ENCODE measurements around the gene RCOR1. TPM values are rescaled to one million over a fixed set of nuclear protein-coding genes. Genes with fewer than 3 reads are reported as not detected.
A peak's percentile ranks its signal among the peaks of the same experiment; 100 is the strongest.

RCOR1 gene
- total RNA-seq, 1 donor from 2014 or later, result 23.9 TPM

DNA sequence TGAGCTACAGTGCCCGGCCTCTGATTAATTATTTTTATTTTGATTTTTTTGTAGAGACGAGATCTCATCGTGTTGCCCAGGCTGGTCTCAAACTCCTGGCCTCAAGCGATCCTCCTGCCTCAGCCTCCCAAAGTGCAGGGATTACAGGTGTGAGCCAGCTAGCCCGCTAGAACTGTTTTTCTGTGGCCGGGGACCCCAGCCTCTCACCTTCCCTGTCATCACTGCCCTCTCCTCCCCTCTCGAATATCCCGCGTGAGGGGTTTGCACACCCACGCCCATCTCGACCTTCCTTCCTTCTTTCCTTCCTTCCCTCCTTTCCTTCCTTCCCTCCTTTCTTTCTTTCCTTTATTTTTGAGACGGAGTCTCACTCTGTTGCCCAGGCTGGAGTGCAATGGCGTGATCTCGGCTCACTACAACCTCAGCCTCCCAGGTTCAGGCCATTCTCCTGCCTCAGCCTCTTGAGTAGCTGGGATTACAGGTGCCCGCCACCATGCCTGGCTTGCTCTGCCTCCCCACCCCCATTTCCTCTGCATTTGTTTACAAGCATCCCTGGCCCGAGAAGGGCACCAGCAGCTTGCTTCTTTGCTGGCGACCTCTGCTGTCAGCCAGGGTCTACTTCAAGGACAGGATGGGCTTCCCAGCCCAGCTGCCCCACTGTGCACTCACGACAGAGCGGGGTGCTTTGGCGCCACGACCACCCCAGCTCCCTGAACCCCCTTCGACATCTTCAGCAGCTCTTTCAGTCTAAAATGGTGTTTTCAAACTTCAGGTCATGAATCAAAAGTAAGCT lies 180.5 kb downstream of the RCOR1 start:
- no peaks in the 10 kb centered on the region for H3K27me3 Mint-ChIP-seq (ENCODE audit: insufficient read depth)
- no peak overlapping the region for H3K27ac Mint-ChIP-seq
- H3K4me1 Mint-ChIP-seq (ENCODE audit: low read depth), result peaks cover 35% of the 10 kb centered on the region
- intact Hi-C loops (cut with micrococcal nuclease), result loop anchor here (1.0 to 10.0 kb wide), 2 partner anchors 79 to 248 kb away; no protein-coding TSS in a partner anchor
- H3K4me3 Mint-ChIP-seq, result no peak overlapping the region
- no peaks in the 10 kb centered on the region for H3K36me3 Mint-ChIP-seq (ENCODE audit: low read depth)
- DNase-seq (ENCODE audit: low spot score), result no peak
- no peaks in the 10 kb centered on the region for H3K9me3 Mint-ChIP-seq

DNA sequence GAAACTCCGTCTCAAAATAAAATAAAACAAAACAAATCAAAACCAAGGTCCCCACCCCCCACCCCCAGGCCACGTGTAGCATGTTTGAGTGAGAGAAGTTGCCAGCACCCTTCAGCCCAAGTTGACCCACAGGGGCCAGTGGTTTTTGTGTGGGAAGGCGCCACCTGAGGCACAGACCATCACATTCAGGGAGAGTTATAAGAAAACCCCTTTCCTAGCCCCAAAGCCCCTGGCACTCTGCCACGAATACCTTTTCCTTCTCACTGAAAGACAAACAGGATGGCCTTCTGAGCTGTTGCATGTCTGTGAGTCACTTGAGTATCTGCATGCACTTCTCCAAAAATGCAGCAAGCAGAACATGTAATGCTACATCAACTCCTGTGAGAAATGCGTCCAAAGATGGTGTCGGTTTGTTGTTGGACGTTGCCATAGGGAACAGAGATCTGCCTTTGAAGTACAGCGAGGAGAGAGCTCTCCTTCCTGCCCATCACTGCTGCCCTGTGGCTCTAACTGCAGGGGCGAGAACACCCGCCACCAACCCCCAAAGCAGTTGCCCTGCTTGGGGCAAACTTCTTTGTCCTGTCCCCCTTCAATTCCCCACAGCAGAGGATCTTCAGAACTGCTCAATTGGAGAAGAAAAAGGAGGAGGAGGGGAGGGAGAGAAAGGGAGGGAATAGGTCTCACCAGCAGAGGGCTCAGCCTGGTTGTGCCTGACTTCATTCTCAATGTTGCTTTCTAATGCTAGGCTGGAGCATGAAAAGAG lies 182.1 kb downstream of the RCOR1 start:
- intact Hi-C loops (cut with micrococcal nuclease), result loop anchor here (1.0 to 10.0 kb wide), 4 partner anchors 33 to 250 kb away; no protein-coding TSS in a partner anchor
- H3K27ac Mint-ChIP-seq, result peak overlapping the region; percentile 90
- H3K27me3 Mint-ChIP-seq (ENCODE audit: insufficient read depth), result no peaks in the 10 kb centered on the region
- peaks cover 40% of the 10 kb centered on the region for H3K4me1 Mint-ChIP-seq (ENCODE audit: low read depth)
- peak overlapping the region; percentile 24 for H3K4me3 Mint-ChIP-seq
- H3K36me3 Mint-ChIP-seq (ENCODE audit: low read depth), result peaks cover 12% of the 10 kb centered on the region
- H3K9me3 Mint-ChIP-seq, result no peaks in the 10 kb centered on the region
- DNase-seq (ENCODE audit: low spot score), result peak; percentile 57

DNA sequence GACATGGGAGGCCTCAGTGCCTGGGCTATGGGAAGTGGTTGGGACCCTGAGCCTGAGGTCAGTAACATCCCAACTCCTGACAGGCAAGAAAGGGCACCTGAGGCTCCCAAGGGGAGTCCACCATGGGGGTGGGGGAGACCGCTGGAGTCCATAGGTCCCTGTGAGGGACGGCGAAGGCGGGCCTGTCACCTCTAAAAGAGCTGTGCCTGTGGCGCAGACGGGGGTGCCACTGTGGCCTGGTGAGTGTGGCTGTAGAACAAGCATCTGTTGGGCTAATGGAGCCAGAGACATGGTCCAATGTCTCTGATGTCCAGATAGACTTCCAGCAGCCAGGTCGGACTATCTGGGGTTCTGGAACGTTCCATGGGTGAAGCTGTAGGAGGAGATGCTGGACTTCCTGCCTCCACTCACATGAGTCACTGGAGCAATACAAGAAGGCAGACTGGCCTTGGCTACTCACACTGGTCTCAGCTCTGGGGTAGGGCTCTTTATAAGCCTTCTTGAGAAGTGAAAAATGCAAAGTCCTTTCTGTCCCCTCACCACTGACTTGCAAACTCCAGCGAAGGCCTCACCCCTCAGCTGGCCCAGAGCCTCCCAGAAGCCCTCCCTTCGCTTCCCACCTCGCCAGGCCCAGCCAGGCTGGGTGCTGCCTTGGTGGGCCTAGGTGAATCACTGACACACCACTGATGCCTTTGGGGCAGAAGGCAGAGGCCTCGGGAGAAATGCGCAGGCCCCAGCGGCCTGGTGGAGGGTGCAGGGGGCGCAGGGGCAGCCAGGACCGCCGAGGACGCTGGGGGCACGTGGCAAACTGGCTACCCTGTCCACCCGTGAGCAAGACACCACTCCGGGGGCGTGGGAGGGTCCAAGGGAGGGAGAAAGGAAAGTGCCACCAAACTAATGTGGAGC lies 183.7 kb downstream of the RCOR1 start:
- peaks cover 55% of the 10 kb centered on the region for H3K4me1 Mint-ChIP-seq (ENCODE audit: low read depth)
- intact Hi-C loops (cut with micrococcal nuclease), result loop anchor here (1.0 to 10.0 kb wide), 4 partner anchors 31 to 251 kb away; no protein-coding TSS in a partner anchor
- H3K4me3 Mint-ChIP-seq, result peak overlapping the region; percentile 69
- peak overlapping the region; percentile 91 for H3K27ac Mint-ChIP-seq
- peaks cover 24% of the 10 kb centered on the region for H3K36me3 Mint-ChIP-seq (ENCODE audit: low read depth)
- H3K9me3 Mint-ChIP-seq, result no peaks in the 10 kb centered on the region
- DNase-seq (ENCODE audit: low spot score), result no peak
- H3K27me3 Mint-ChIP-seq (ENCODE audit: insufficient read depth), result no peaks in the 10 kb centered on the region

DNA sequence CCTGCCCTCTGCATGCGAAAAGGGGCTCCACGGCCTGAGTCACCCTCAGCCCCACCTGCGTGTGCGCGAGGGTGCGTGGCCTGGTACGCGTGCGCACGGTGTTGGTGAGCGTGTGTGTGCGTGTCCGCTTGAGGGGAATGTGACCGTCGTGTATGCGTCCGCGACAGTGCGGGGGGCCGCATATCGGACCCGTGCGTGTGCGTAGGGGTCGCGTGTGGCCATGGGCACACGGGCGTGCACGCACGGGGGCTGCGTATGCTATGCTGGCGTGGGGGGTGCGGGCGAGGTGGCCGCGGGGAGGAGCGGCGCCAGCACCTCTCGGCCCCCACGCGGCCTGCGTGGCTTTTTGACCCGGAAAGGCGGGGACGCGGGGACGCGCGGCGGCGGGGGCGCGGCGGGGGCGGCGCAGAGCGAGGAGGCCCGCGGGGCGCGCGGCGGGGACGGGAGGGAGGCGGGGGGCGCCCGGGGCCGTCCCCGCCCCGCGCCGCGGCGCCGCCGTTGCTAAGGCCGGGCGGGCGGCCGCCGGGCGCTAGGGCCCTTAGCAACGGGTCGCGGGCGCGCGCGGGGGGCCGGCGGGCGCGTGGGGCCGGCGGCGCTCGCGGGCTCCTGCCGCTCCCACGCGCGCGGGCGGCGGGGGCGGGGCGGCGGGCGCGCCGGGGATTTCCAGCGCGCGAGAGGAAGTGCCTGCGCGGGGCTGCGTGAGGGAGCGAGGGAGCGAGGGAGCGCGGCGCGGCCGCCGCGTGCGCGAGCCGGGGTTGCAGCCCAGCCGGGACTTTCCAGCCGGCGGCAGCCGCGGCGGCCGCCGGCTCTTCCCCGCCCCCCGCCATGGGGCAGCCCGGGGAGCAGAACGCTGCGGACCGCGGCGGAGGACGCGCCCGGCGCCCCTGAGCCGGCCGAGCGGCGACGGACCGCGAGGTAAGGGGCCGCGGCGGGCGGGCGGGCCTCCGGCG lies 184.6 kb downstream of the RCOR1 start, which contains the start of gene TRAF3:
TSS of gene TRAF3 (plus strand) at position 689 of the 950 bp plus-strand sequence. CDS start 92,753 bp downstream, outside the sequence.
- Mint-ChIP-seq H3K4me1 (ENCODE audit: low read depth) (peaks cover 58% of the 10 kb centered on the region), H3K9me3 (no peaks in the 10 kb centered on the region), H3K4me3 (peak within 1 kb of the TSS; percentile 91), H3K27me3 (ENCODE audit: insufficient read depth) (no peaks in the 10 kb centered on the region), H3K36me3 (ENCODE audit: low read depth) (peaks cover 27% of the 10 kb centered on the region), H3K27ac (peak within 1 kb of the TSS; percentile 91)
- intact Hi-C loops (cut with micrococcal nuclease), result loop anchor here (10.0 kb wide), 1 partner anchor 252 kb away; no protein-coding TSS in a partner anchor
- peak; percentile 86 for DNase-seq (ENCODE audit: low spot score)

DNA sequence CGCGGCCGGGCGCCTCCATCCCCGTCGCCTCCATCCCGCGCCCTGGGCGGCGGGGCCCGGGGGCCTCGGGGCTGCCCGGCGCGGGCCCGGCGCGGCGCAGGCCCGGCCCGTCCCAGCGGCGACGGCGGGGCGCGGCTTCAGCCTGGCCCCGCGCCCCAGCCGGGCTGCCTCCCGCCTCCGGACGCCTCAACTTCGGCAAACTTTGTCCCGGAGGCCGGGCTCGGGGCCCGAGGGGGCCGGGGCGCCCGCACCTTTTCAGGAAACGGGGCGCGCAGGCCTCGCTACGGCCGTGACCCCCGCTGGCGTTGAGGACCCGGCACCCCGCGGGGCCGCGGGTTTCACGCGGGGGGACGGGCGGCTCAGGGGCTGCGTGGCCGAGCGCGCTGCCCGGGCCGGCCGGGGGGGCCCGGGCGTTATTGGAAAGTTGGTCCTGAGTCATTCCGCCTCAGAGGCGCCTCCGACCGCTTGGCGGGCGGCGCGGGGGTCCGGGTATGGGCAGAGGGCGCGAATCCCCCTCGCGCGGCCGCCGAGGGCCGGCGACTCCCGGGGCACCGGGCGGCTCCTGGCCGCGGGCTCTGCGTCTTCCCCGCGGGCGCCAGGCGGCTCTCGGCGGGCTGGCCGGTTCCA lies 185.4 kb downstream of the RCOR1 start:
- peaks cover 27% of the 10 kb centered on the region for H3K36me3 Mint-ChIP-seq (ENCODE audit: low read depth)

DNA sequence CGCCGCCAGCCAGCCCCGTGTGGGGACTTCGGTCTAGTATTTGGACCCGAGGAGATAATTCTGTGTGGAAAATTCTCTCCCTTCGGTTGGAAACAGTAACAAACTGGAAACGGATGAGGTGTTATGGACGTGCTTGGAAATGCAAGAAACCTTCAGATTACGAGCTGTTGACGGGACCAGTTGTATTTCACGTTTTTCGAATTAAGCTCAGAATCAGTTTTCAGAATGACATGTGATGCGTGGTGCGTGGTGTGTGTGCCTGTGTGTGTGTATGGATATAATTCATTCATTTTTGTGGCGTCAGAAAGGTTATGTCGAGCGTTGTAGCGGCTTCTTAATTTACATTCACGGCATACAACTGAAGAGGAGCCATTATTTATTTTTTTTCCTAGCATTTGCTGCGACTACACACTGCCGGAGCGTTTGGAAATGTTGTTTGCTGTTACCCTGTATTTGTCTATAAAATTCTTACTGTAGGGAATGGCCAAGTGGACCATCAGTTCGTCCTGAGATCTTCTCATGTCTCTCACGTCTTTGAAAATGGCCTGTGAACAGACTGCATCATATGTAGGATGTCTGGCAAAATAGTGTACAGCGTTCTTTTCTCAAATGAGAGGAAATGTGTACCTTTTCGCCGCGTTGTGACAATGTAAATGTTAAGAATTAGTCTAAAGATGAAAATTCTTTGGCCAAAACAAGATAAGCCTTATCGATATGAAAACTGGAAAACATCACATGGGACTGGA lies 186.1 kb downstream of the RCOR1 start:
- Mint-ChIP-seq H3K36me3 (ENCODE audit: low read depth) (peaks cover 27% of the 10 kb centered on the region), H3K4me1 (ENCODE audit: low read depth) (peaks cover 65% of the 10 kb centered on the region), H3K27ac (peak overlapping the region; percentile 88), H3K27me3 (ENCODE audit: insufficient read depth) (no peaks in the 10 kb centered on the region), H3K4me3 (peak overlapping the region; percentile 91), H3K9me3 (no peaks in the 10 kb centered on the region)
- peak; percentile 6 for DNase-seq (ENCODE audit: low spot score)
- intact Hi-C loops (cut with micrococcal nuclease), result loop anchor here (1.0 to 10.0 kb wide), 5 partner anchors 8 to 254 kb away; partner anchors contain the start of gene RCOR1

More for the DNA sequence above, 185.4 kb downstream of the RCOR1 start:
- H3K27ac Mint-ChIP-seq, result peak overlapping the region; percentile 88
- peaks cover 62% of the 10 kb centered on the region for H3K4me1 Mint-ChIP-seq (ENCODE audit: low read depth)
- intact Hi-C loops (cut with micrococcal nuclease), result loop anchor here (1.0 to 10.0 kb wide), 5 partner anchors 8 to 253 kb away; partner anchors contain the start of gene RCOR1
- no peaks in the 10 kb centered on the region for H3K27me3 Mint-ChIP-seq (ENCODE audit: insufficient read depth)
- H3K9me3 Mint-ChIP-seq, result no peaks in the 10 kb centered on the region
- peak overlapping the region; percentile 91 for H3K4me3 Mint-ChIP-seq
- peak; percentile 8 for DNase-seq (ENCODE audit: low spot score)

DNA sequence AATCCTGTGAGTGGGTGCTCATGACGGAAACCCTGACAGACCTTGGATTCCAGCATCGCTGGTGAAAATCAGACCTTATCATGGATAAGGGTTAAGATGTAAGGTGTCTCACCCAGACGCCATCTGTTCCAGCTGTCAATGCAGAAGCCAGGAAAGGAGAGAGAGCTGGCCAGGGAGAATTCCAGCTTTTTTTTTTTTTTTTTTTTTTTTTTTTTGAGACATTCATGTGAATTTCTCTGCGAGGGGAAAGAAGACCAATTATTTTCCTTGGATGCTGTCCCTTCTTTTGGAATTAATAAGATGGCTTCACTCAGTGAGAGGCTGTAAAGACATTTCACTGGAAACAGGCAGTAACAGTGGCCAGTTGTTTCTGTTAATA lies 186.6 kb downstream of the RCOR1 start:
- Mint-ChIP-seq H3K27me3 (ENCODE audit: insufficient read depth) (no peaks in the 10 kb centered on the region), H3K36me3 (ENCODE audit: low read depth) (peaks cover 27% of the 10 kb centered on the region), H3K9me3 (no peaks in the 10 kb centered on the region), H3K4me3 (peak overlapping the region; percentile 91), H3K27ac (peak overlapping the region; percentile 88), H3K4me1 (ENCODE audit: low read depth) (peaks cover 68% of the 10 kb centered on the region)
- DNase-seq (ENCODE audit: low spot score), result no peak
- intact Hi-C loops (cut with micrococcal nuclease), result loop anchor here (2.0 to 10.0 kb wide), 3 partner anchors 104 to 254 kb away; partner anchors contain the start of gene RCOR1

DNA sequence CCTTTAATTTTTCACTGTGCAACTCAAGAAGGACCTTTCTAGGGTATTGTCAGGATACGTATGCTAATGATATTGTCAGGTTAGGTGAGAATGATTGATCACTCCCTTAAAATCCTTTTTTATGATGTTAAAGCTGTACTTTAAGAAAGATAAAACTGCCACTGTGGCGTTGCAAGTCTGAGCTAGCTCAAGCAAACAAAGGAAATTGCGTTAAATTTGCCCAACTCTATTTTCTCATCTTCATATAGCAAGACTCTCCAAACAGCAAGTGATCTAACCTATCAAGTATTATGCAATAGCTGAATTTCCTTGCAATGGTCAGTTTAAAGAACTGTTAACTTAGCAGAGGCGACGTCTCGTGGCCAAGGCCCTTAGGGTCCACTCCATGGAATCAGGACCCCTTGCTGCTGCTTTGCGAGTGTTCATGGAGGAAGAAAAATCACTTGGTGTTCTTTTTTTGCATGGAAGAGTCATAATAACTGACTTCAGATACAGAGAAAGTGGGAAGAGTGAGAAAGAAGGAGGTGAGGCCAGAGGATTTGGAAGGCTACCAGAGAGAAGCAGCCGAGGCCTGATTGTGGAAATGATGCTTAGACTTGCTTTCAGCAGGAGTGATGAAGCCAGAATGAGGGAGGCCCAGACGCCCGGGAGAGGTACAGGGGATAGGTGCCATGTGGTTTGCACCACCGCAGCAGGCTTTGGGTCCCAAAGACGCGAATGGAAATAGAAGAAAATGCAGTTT lies 187.3 kb downstream of the RCOR1 start:
- no peaks in the 10 kb centered on the region for H3K9me3 Mint-ChIP-seq
- peak overlapping the region; percentile 91 for H3K4me3 Mint-ChIP-seq
- peaks cover 66% of the 10 kb centered on the region for H3K4me1 Mint-ChIP-seq (ENCODE audit: low read depth)
- peak overlapping the region; percentile 59 for H3K27ac Mint-ChIP-seq
- H3K27me3 Mint-ChIP-seq (ENCODE audit: insufficient read depth), result no peaks in the 10 kb centered on the region
- peaks cover 30% of the 10 kb centered on the region for H3K36me3 Mint-ChIP-seq (ENCODE audit: low read depth)
- intact Hi-C loops (cut with micrococcal nuclease), result loop anchor here (2.0 to 10.0 kb wide), 4 partner anchors 15 to 255 kb away; partner anchors contain the start of gene RCOR1
- no peak for DNase-seq (ENCODE audit: low spot score)
